Hippocampal formation (tissue), 2 donors: Measurements from ENCODE around the gene MYO16.

ENCODE experiments used
- DNase-seq, 2 donors: peaks; one replicate each; lab custom pipeline; 2025; lab: John Stamatoyannopoulos, UW

MYO16 gene

GRCh38 chr13:109154146-109154545 is 524.7 kb downstream of the MYO16 start:
- DNase-seq = no peak

- no peak for DNase-seq
Observed at GRCh38 chr13:109154546-109154945, 525.1 kb downstream of the MYO16 start.

- no peak for DNase-seq
Observed at GRCh38 chr13:109154966-109155761, 525.8 kb downstream of the MYO16 start.

GRCh38 chr13:109156181-109156935 is 526.9 kb downstream of the MYO16 start:
- DNase-seq = peak in 1 of 2 donors; percentile 24

GRCh38 chr13:109157275-109157674 is 527.9 kb downstream of the MYO16 start:
- no peak for DNase-seq

GRCh38 chr13:109158383-109158782 is 529.0 kb downstream of the MYO16 start:
- no peak for DNase-seq

GRCh38 chr13:109159650-109160309 is 530.4 kb downstream of the MYO16 start:
- no peak for DNase-seq

GRCh38 chr13:109160357-109160756 is 530.9 kb downstream of the MYO16 start:
- DNase-seq = no peak

- no peak for DNase-seq
Observed at GRCh38 chr13:109160887-109161669, 531.7 kb downstream of the MYO16 start.

GRCh38 chr13:109162248-109163036 is 533.0 kb downstream of the MYO16 start:
- DNase-seq = no peak

- no peak for DNase-seq
Observed at GRCh38 chr13:109163037-109163379, 533.6 kb downstream of the MYO16 start.

GRCh38 chr13:109165417-109165904 is 536.0 kb downstream of the MYO16 start:
- no peak for DNase-seq

GRCh38 chr13:109166804-109167203 is 537.4 kb downstream of the MYO16 start:
- no peak for DNase-seq

GRCh38 chr13:109172136-109172535 is 542.7 kb downstream of the MYO16 start:
- DNase-seq = no peak

GRCh38 chr13:109175666-109176065 is 546.3 kb downstream of the MYO16 start:
- DNase-seq = no peak

GRCh38 chr13:109180905-109181425 is 551.6 kb downstream of the MYO16 start:
- no peak for DNase-seq

GRCh38 chr13:109182777-109183465 is 553.5 kb downstream of the MYO16 start:
- DNase-seq = no peak

GRCh38 chr13:109191413-109191812 is 562.0 kb downstream of the MYO16 start:
- no peak for DNase-seq

GRCh38 chr13:109192306-109192705 is 562.9 kb downstream of the MYO16 start:
- DNase-seq = no peak

- DNase-seq = no peak
Observed at GRCh38 chr13:109196948-109197347, 567.5 kb downstream of the MYO16 start.
